NCI-H2227 treated with DMSO at 0.1 percent for 48 hours (cell line): ENCODE measurements around the gene MTHFD1L.
"Not testable (repeated sequence)": the region's sequence is repeated elsewhere in the genome, so short reads cannot be mapped to it uniquely, and the experiment has no call there.

ENCODE experiments used
- DNase-seq: peaks from one replicate; lab custom pipeline; 2025; lab: John Stamatoyannopoulos, UW

Gene MTHFD1L

GRCh38 chr6:150865406-150866146, at the start of gene MTHFD1L:
Gene MTHFD1L (plus strand): TSS chr6:150865702. CDS start chr6:150865823, 121 bp downstream.
- DNase-seq: no peak

- DNase-seq: not testable (repeated sequence)
These were observed 48.9 kb upstream of the MTHFD1L start for GRCh38 chr6:150816554-150816953.

- DNase-seq: no peak
These were observed 42.6 kb upstream of the MTHFD1L start for GRCh38 chr6:150822932-150823331.

GRCh38 chr6:150826788-150827187, 38.7 kb upstream of the MTHFD1L start:
- no peak for DNase-seq

GRCh38 chr6:150828107-150828506, 37.4 kb upstream of the MTHFD1L start:
- not testable (repeated sequence) for DNase-seq

GRCh38 chr6:150830439-150831165, 34.9 kb upstream of the MTHFD1L start:
- DNase-seq: no peak

GRCh38 chr6:150831577-150831976, 33.9 kb upstream of the MTHFD1L start:
- DNase-seq: no peak

GRCh38 chr6:150835620-150836019, 29.9 kb upstream of the MTHFD1L start:
- DNase-seq: no peak

GRCh38 chr6:150840185-150840584, 25.3 kb upstream of the MTHFD1L start:
- no peak for DNase-seq

GRCh38 chr6:150841189-150841588, 24.3 kb upstream of the MTHFD1L start:
- DNase-seq: no peak

- DNase-seq: no peak
These were observed 23.8 kb upstream of the MTHFD1L start for GRCh38 chr6:150841697-150842096.

- DNase-seq: no peak
These were observed 21.1 kb upstream of the MTHFD1L start for GRCh38 chr6:150844371-150844770.

GRCh38 chr6:150846641-150847040, 18.9 kb upstream of the MTHFD1L start:
- DNase-seq: no peak

- no peak for DNase-seq
These were observed 17.1 kb upstream of the MTHFD1L start for GRCh38 chr6:150848400-150848799.

- DNase-seq: not testable (repeated sequence)
These were observed 11.1 kb upstream of the MTHFD1L start for GRCh38 chr6:150854392-150854791.

GRCh38 chr6:150855171-150855570, 10.3 kb upstream of the MTHFD1L start:
- DNase-seq: not testable (repeated sequence)

GRCh38 chr6:150857062-150857944, 8.2 kb upstream of the MTHFD1L start:
- no peak for DNase-seq

GRCh38 chr6:150857945-150858308, 7.6 kb upstream of the MTHFD1L start:
- DNase-seq: no peak

GRCh38 chr6:150861448-150862168, 3.9 kb upstream of the MTHFD1L start:
- not testable (repeated sequence) for DNase-seq

- DNase-seq: no peak
These were observed 2.1 kb upstream of the MTHFD1L start for GRCh38 chr6:150863213-150863928.

GRCh38 chr6:150865043-150865405, 478 bp upstream of the MTHFD1L start:
- no peak for DNase-seq
